Measurements from ENCODE around the gene FAM118A. TPM values are rescaled to one million over a fixed set of nuclear protein-coding genes. Genes with fewer than 3 reads are reported as not detected.

Gene FAM118A
- total and polyA plus RNA-seq, 2 of the 8 experiments (the other 6 are each of a cell fraction or from before 2014, with no cell fraction given) = 8.5 to 18.6 TPM

- no peak for TF ChIP-seq RBBP5 (IDR thresholded peaks at IDR 0.05; ENCODE audit: borderline replicate concordance, low read depth, low read length)
- TF ChIP-seq SUZ12 (IDR thresholded peaks at IDR 0.05; ENCODE audit: low read length) = no peak
- TF ChIP-seq RFX5 (IDR thresholded peaks at IDR 0.05; ENCODE audit: borderline replicate concordance, low read depth, low read length) = no peak
- no peak for TF ChIP-seq SRF (IDR thresholded peaks at IDR 0.05; ENCODE audit: low read depth, low read length)
Observed at GRCh38 chr22:45349916-45350315, 40.2 kb downstream of the FAM118A start (continued).
